DOHH2 (cell line): ENCODE data around the gene CALCR.
"Not testable (repeated sequence)": the region's sequence is repeated elsewhere in the genome, so short reads cannot be mapped to it uniquely, and the experiment has no call there.

Source experiments
- H3F3A ChIP-seq: fragments of 200-600 bp; sonication (generic), shearing (Covaris generic); 2 replicates; pipeline ENCODE4 v1.6.0; 2016; ENCODE audit warnings: antibody characterized with exemption, mild to moderate bottlenecking; ENCODE audit not compliant: control insufficient read depth, insufficient read depth
- H3K27ac ChIP-seq: fragments of 200-600 bp; sonication (generic); 2 replicates; pipeline ENCODE4 v1.5.1; 2014; ENCODE audit warnings: low read depth, mild to moderate bottlenecking, low read length, moderate library complexity
- H3K27me3 ChIP-seq: fragments of 200-600 bp; sonication (generic); 2 replicates; pipeline ENCODE4 v1.6.1; 2014; ENCODE audit warnings: mild to moderate bottlenecking, low read length, mixed read lengths; ENCODE audit not compliant: control insufficient read depth
- H3K36me3 ChIP-seq: fragments of 200-600 bp; sonication (generic); 2 replicates; pipeline ENCODE4 v1.6.1; 2014; ENCODE audit warnings: mild to moderate bottlenecking, low read length, moderate library complexity, mixed read lengths; ENCODE audit not compliant: control insufficient read depth
- H3K4me1 ChIP-seq: fragments of 200-600 bp; sonication (generic); 2 replicates; pipeline ENCODE4 v1.6.1; 2014; ENCODE audit warnings: mild to moderate bottlenecking, low read length, mixed read lengths; ENCODE audit not compliant: control insufficient read depth
- H3K4me2 ChIP-seq: fragments of 200-600 bp; sonication (generic); 2 replicates; pipeline ENCODE4 v1.6.0; 2014; ENCODE audit warnings: mild to moderate bottlenecking, low read length, moderate library complexity
- H3K4me3 ChIP-seq: fragments of 200-600 bp; sonication (generic); 2 replicates; pipeline ENCODE4 v1.5.1; 2014; ENCODE audit warnings: mild to moderate bottlenecking, low read length, mixed read lengths
- H3K79me2 ChIP-seq: fragments of 200-600 bp; sonication (generic); 2 replicates; pipeline ENCODE4 v1.6.1; 2014; ENCODE audit warnings: mild to moderate bottlenecking, low read length, mixed read lengths; ENCODE audit not compliant: control insufficient read depth
- H3K9me2 ChIP-seq: fragments of 200-600 bp; sonication (generic); replicated peaks from 2 replicates; pipeline ENCODE4 v1.6.1; 2014; ENCODE audit warnings: mild to moderate bottlenecking, low read length, mixed read lengths; ENCODE audit not compliant: control insufficient read depth
- H3K9me3 ChIP-seq: fragments of 200-600 bp; sonication (generic); 2 replicates; pipeline ENCODE4 v1.6.1; 2014; ENCODE audit warnings: antibody characterized with exemption, low read length, mixed read lengths; ENCODE audit not compliant: control insufficient read depth, insufficient read depth
- H4K20me1 ChIP-seq: fragments of 200-600 bp; sonication (generic); 2 replicates; pipeline ENCODE4 v1.6.0; 2014; ENCODE audit warnings: low read depth, mild to moderate bottlenecking, antibody characterized with exemption, low read length, moderate library complexity; ENCODE audit not compliant: control insufficient read depth, insufficient read depth
- EZH2phosphoT487 ChIP-seq: fragments of 200-600 bp; sonication (generic); IDR thresholded peaks from 2 replicates; pipeline ENCODE4 v1.6.1; 2017; ENCODE audit warnings: borderline replicate concordance, mild to moderate bottlenecking, antibody characterized with exemption, low read length, moderate library complexity, mixed read lengths
- TF ChIP-seq, protein P1 (sequence below): fragments of 200-600 bp; sonication (generic); IDR thresholded peaks from one replicate; pipeline ENCODE4 v1.5.1; 2014; ENCODE audit warnings: antibody characterized with exemption, mild to moderate bottlenecking, low read depth, low read length; ENCODE audit not compliant: poor library complexity, severe bottlenecking

The CALCR gene

DNA sequence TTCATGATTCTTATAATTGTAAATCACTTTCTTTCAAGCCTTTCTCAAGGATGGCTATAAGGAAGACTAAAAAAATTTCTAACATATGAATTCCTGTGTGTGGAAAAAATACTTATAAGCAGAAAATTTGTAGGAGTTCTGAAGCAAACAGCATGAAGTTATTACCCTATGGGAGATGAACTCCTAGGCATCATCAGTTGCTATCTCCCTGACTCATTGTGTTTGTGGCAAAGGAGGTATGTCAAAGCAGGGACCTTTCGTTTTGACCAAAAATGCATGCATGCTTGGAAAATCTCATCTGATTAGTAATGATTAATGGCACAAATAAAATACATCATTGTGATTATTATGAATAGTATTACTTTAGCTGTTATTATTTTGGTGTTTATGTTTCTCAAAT lies 59.4 kb downstream of the CALCR start:
- no peak overlapping the region for H3K4me2 ChIP-seq
- no peaks in the 10 kb centered on the region for H3K36me3 ChIP-seq
- H3F3A ChIP-seq = no peaks in the 10 kb centered on the region
- 0 out of 2 replicates have a peak, but pooled peaks cover 2% of the 10 kb centered on the region for H3K27me3 ChIP-seq
- no peaks in the 10 kb centered on the region for H3K79me2 ChIP-seq
- H3K27ac ChIP-seq = no peak overlapping the region
- no peaks in the 10 kb centered on the region for H3K4me1 ChIP-seq
- no peak for TF ChIP-seq EZH2phosphoT487
- TF ChIP-seq, protein P1, sequence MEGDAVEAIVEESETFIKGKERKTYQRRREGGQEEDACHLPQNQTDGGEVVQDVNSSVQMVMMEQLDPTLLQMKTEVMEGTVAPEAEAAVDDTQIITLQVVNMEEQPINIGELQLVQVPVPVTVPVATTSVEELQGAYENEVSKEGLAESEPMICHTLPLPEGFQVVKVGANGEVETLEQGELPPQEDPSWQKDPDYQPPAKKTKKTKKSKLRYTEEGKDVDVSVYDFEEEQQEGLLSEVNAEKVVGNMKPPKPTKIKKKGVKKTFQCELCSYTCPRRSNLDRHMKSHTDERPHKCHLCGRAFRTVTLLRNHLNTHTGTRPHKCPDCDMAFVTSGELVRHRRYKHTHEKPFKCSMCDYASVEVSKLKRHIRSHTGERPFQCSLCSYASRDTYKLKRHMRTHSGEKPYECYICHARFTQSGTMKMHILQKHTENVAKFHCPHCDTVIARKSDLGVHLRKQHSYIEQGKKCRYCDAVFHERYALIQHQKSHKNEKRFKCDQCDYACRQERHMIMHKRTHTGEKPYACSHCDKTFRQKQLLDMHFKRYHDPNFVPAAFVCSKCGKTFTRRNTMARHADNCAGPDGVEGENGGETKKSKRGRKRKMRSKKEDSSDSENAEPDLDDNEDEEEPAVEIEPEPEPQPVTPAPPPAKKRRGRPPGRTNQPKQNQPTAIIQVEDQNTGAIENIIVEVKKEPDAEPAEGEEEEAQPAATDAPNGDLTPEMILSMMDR = no peak
- H3K9me2 ChIP-seq = no peaks in the 10 kb centered on the region
- H4K20me1 ChIP-seq = no peaks in the 10 kb centered on the region
- no peaks in the 10 kb centered on the region for H3K9me3 ChIP-seq
- H3K4me3 ChIP-seq = no peak overlapping the region

DNA sequence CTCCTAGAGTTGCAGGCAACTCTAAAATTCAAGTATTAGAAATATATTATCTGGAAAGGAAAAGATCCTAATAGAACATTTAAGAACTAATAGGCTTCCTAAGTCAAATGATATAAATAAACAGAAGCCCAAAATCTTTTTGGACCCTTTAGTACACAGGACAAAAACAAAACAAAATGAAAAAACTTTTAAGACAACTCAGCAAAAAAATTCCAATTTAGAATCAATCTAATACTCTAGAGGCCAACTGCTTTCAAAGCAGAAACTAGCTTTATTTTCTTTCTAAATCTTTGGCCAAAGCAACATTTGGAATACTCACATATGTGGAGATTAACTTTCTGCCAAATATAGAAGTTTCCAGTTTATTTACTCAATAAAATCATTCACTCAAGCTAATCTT lies 65.2 kb downstream of the CALCR start:
- H4K20me1 ChIP-seq = no peaks in the 10 kb centered on the region
- H3K4me2 ChIP-seq = no peak overlapping the region
- TF ChIP-seq, protein P1 = no peak
- no peak for TF ChIP-seq EZH2phosphoT487
- H3K27ac ChIP-seq = no peak overlapping the region
- H3K4me1 ChIP-seq = no peaks in the 10 kb centered on the region
- H3K9me3 ChIP-seq = no peaks in the 10 kb centered on the region
- no peaks in the 10 kb centered on the region for H3K27me3 ChIP-seq
- no peaks in the 10 kb centered on the region for H3K9me2 ChIP-seq
- H3K79me2 ChIP-seq = no peaks in the 10 kb centered on the region
- H3F3A ChIP-seq = no peaks in the 10 kb centered on the region
- no peak overlapping the region for H3K4me3 ChIP-seq
- no peaks in the 10 kb centered on the region for H3K36me3 ChIP-seq

DNA sequence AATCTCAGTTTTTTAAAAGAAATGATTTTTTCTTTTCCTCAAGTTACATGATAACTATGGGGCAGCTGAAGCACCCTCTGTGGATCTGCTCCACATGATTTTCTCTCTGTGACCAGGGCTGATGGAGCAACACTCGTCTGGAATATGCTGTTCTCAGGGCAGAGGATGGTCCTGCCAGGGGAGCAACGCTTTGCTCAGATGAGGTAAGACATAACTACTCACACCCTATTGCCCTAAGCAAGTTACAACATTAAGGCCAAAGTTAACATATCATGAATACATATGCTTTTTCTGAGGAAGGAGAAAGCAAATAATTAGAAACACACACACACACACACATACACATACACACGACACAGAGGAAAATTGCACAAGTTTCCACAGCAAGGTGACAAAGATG lies 71.4 kb downstream of the CALCR start:
- no peak overlapping the region for H3K4me2 ChIP-seq
- no peaks in the 10 kb centered on the region for H3K27me3 ChIP-seq
- no peak for TF ChIP-seq EZH2phosphoT487
- TF ChIP-seq, protein P1 = no peak
- H3K4me3 ChIP-seq = no peak overlapping the region
- H3K36me3 ChIP-seq = no peaks in the 10 kb centered on the region
- H3F3A ChIP-seq = no peaks in the 10 kb centered on the region
- H3K27ac ChIP-seq = no peak overlapping the region
- H4K20me1 ChIP-seq = no peaks in the 10 kb centered on the region
- H3K9me2 ChIP-seq = no peaks in the 10 kb centered on the region
- no peaks in the 10 kb centered on the region for H3K4me1 ChIP-seq
- no peaks in the 10 kb centered on the region for H3K79me2 ChIP-seq
- H3K9me3 ChIP-seq = no peaks in the 10 kb centered on the region

DNA sequence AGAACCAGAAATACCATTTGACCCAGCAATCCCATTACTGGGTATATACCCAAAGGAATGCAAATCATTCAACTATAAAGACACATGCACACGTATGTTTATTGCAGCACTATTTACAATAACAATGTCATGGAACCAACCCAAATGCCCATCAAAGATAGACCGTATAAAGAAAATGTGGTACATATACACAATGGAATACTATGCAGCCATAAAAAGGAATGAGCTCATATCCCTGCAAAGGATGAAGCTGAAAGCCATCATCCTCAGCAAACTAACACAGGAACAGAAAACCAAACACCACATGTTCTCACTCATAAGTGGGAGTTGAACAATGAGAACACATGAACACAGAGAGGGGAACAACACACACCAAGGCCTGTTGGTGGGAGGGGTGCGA lies 82.7 kb downstream of the CALCR start:
- H4K20me1 ChIP-seq, H3K4me1 ChIP-seq, H3K27ac ChIP-seq, H3K27me3 ChIP-seq, H3K9me2 ChIP-seq, H3K9me3 ChIP-seq, H3F3A ChIP-seq, H3K4me2 ChIP-seq, H3K36me3 ChIP-seq, H3K4me3 ChIP-seq, H3K79me2 ChIP-seq: not testable (repeated sequence)
